Measurements from ENCODE around the gene RAP1GDS1.

DNA sequence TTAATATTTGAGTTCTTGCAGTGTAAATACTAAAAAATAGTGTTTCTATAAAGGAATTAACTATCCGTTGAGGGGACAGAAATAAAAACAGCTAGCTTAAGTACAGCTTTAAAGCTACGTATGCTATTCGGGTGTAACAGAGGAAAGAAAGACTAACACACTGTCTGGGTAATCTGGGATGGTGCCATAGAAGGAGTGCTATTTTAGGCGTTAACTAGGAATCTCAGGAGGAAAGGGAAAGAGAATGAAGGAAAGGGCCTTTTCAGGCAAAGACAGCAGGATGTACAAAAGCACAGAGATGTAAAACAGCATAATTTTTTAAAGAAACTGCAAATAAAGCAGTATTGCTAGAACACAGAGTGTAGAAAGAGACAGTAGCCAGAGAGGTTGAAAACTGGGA is 161.8 kb downstream of the RAP1GDS1 start:
- no peak for TF ChIP-seq CTCF (IDR thresholded peaks at IDR 0.05)
- TF ChIP-seq POLR2AphosphoS5 (IDR thresholded peaks at IDR 0.05) = no peak
- TF ChIP-seq POLR2A (IDR thresholded peaks at IDR 0.05) = no peak

All from breast epithelium (tissue), 3 donors.